Gastrocnemius medialis (tissue), 4 donors: Measurements from ENCODE around the gene NTM.

ENCODE experiments used
- POLR2A ChIP-seq, 2 donors: fragments of 450-650 bp; IDR thresholded peaks; one replicate each; pipeline ENCODE4 v1.6.1; 2017; ENCODE audit warnings: antibody characterized with exemption in 2 of 2, mild to moderate bottlenecking in 2 of 2, moderate library complexity in 2 of 2
- TF ChIP-seq, protein P1 (sequence below), 5 experiments: fragments of 450-650 bp in 3 of 5; fragments of 200-600 bp in 2 of 5; sonication (generic) in 2 of 5; IDR thresholded peaks in 4 of 5; conservative IDR thresholded peaks in 1 of 5; 1 replicate in 4 of 5; 2 replicates in 1 of 5; pipeline ENCODE4 v1.5.1; 2016 to 2019; ENCODE audit warnings: antibody characterized with exemption in 5 of 5, mild to moderate bottlenecking in 3 of 5, moderate library complexity in 3 of 5

DNA sequence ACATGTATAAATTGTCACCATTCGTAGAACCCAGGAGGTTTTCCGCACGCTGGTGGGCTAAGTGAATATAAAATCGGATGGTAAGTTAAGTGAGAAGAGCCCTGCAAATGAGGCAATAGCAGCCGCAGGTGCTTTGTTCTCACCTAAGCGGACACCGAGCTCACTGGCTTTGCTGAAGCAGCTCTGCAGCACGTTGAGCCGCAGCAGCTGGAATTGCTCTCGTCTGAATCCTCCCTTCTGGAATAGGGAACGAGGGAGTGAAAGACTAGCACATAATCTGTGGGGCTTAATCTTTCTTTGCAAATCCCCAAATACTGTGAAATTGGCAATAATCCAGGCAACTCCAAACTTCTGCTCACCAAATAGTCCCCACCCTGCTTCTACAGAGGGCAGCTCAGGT, 488.1 kb downstream of the NTM start:
- TF ChIP-seq, protein P1, sequence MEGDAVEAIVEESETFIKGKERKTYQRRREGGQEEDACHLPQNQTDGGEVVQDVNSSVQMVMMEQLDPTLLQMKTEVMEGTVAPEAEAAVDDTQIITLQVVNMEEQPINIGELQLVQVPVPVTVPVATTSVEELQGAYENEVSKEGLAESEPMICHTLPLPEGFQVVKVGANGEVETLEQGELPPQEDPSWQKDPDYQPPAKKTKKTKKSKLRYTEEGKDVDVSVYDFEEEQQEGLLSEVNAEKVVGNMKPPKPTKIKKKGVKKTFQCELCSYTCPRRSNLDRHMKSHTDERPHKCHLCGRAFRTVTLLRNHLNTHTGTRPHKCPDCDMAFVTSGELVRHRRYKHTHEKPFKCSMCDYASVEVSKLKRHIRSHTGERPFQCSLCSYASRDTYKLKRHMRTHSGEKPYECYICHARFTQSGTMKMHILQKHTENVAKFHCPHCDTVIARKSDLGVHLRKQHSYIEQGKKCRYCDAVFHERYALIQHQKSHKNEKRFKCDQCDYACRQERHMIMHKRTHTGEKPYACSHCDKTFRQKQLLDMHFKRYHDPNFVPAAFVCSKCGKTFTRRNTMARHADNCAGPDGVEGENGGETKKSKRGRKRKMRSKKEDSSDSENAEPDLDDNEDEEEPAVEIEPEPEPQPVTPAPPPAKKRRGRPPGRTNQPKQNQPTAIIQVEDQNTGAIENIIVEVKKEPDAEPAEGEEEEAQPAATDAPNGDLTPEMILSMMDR (IDR thresholded peaks at IDR 0.05 in 4 of 5, conservative IDR thresholded peaks at IDR 0.05 in 1 of 5) = no peak
- TF ChIP-seq POLR2A (IDR thresholded peaks at IDR 0.05) = no peak
